Measurements from ENCODE around the gene DMRTC2.

DNA sequence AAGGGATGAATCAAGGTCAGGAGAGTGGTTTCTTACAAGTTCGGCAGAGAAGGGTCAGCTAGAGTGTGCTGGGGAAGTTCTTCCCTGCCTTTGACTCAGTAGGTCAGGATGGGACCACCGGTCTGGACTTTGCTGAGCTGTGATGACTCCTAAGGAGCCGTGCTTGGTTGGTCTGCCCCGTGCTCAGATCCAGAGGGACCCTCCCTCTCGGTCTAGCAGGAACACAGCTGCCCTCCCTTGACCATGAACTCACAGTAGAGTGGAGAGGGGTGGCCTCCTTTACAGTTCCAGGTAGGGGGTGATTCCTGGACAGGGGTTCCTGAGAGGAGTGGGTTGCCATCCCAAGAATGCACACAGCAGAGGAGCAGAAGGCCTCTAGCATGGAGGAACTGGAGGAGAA lies 19.5 kb downstream of the DMRTC2 start:
- TF ChIP-seq, protein P1, sequence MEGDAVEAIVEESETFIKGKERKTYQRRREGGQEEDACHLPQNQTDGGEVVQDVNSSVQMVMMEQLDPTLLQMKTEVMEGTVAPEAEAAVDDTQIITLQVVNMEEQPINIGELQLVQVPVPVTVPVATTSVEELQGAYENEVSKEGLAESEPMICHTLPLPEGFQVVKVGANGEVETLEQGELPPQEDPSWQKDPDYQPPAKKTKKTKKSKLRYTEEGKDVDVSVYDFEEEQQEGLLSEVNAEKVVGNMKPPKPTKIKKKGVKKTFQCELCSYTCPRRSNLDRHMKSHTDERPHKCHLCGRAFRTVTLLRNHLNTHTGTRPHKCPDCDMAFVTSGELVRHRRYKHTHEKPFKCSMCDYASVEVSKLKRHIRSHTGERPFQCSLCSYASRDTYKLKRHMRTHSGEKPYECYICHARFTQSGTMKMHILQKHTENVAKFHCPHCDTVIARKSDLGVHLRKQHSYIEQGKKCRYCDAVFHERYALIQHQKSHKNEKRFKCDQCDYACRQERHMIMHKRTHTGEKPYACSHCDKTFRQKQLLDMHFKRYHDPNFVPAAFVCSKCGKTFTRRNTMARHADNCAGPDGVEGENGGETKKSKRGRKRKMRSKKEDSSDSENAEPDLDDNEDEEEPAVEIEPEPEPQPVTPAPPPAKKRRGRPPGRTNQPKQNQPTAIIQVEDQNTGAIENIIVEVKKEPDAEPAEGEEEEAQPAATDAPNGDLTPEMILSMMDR (optimal IDR thresholded peaks at IDR 0.05 in 1 of 3, IDR thresholded peaks at IDR 0.05 in 1 of 3, conservative IDR thresholded peaks at IDR 0.05 in 1 of 3; ENCODE audit: extremely low read depth in 1 of 3, insufficient read depth in 2 of 3, low read length in 3 of 3): no peak
- TF ChIP-seq EZH2 (IDR thresholded peaks at IDR 0.05; ENCODE audit: low read length): no peak

Measured in keratinocyte (primary cell).